Esophagus squamous epithelium (tissue), 4 donors: ENCODE results near the gene SMS.

Experiments
- CTCF ChIP-seq, 6 experiments: fragments of 450-650 bp in 4 of 6; fragments of 200-600 bp in 2 of 6; sonication (generic) in 2 of 6; IDR thresholded peaks; one replicate each; pipeline ENCODE4 v1.5.1; 2016 to 2019; ENCODE audit warnings: antibody characterized with exemption in 6 of 6, mild to moderate bottlenecking in 4 of 6, moderate library complexity in 4 of 6
- POLR2A ChIP-seq, 4 donors: fragments of 450-650 bp; IDR thresholded peaks; one replicate each; pipeline ENCODE4 v1.6.1; 2017; ENCODE audit warnings: antibody characterized with exemption in 4 of 4, mild to moderate bottlenecking in 4 of 4, moderate library complexity in 3 of 4

GRCh38 chrX:22043872-22044271 lies 103.4 kb downstream of the SMS start:
- TF ChIP-seq CTCF (IDR thresholded peaks at IDR 0.05) (no peak), POLR2A (IDR thresholded peaks at IDR 0.05) (no peak)
